ENCODE results near the gene JUNB. TPM values are rescaled to one million over a fixed set of nuclear protein-coding genes. Genes with fewer than 3 reads are reported as not detected.

The JUNB gene
- total and polyA plus RNA-seq, 2 of the 13 experiments (the other 11 are each of a cell fraction or from before 2014, with no cell fraction given) = 7.7 to 8.2 TPM

DNA sequence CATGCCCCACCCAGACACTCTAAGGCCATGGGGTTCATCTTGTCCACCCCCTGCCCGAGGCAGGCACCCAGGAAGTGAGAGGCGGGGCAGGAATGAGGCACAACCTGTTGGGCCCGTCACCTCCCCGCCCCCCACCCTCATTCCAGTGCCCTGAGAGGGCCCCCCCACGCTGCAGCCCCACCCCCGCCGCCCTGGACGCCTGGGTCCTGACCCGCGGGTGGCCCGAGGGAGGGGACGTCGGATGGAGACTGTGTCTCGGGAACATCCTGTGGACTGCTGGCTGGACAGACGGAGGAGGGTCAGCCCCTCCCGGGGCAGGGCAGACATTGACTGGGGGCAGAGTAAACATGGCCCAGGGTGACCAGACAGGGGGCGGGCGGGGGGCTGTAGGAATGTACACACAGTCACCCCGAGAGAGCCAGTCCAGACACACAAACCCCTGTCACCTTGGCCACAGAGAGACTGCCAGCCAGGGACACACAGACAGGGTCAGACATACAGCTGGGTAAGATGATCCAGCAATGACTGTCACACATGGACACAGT lies 7.4 kb upstream of the JUNB start (continued):
- TF ChIP-seq ZNF558 (CRISPR knock-in tag; IDR thresholded peaks at IDR 0.05; ENCODE audit: borderline replicate concordance) (no peak), IKZF4 (CRISPR knock-in tag; IDR thresholded peaks at IDR 0.05; ENCODE audit: borderline replicate concordance, low read depth, not compliant biosample characterization) (no peak), EED (CRISPR knock-in tag; IDR thresholded peaks at IDR 0.05) (no peak), MEIS1 (CRISPR knock-in tag; IDR thresholded peaks at IDR 0.05; ENCODE audit: borderline replicate concordance) (no peak), CC2D1A (CRISPR knock-in tag; IDR thresholded peaks at IDR 0.05) (no peak), ZNF550 (CRISPR knock-in tag; IDR thresholded peaks at IDR 0.05; ENCODE audit: borderline replicate concordance) (no peak), KLF9 (CRISPR knock-in tag; IDR thresholded peaks at IDR 0.05; ENCODE audit: low read depth) (no peak), ZNF768 (CRISPR knock-in tag; IDR thresholded peaks at IDR 0.05) (no peak), ZNF629 (CRISPR knock-in tag; conservative IDR thresholded peaks at IDR 0.05) (no peak), ZNF816 (CRISPR knock-in tag; IDR thresholded peaks at IDR 0.05; ENCODE audit: borderline replicate concordance) (no peak)
- TF ChIP-seq, protein P1, sequence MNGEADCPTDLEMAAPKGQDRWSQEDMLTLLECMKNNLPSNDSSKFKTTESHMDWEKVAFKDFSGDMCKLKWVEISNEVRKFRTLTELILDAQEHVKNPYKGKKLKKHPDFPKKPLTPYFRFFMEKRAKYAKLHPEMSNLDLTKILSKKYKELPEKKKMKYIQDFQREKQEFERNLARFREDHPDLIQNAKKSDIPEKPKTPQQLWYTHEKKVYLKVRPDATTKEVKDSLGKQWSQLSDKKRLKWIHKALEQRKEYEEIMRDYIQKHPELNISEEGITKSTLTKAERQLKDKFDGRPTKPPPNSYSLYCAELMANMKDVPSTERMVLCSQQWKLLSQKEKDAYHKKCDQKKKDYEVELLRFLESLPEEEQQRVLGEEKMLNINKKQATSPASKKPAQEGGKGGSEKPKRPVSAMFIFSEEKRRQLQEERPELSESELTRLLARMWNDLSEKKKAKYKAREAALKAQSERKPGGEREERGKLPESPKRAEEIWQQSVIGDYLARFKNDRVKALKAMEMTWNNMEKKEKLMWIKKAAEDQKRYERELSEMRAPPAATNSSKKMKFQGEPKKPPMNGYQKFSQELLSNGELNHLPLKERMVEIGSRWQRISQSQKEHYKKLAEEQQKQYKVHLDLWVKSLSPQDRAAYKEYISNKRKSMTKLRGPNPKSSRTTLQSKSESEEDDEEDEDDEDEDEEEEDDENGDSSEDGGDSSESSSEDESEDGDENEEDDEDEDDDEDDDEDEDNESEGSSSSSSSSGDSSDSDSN (CRISPR knock-in tag; IDR thresholded peaks at IDR 0.05) = no peak
- TF ChIP-seq, protein P2, sequence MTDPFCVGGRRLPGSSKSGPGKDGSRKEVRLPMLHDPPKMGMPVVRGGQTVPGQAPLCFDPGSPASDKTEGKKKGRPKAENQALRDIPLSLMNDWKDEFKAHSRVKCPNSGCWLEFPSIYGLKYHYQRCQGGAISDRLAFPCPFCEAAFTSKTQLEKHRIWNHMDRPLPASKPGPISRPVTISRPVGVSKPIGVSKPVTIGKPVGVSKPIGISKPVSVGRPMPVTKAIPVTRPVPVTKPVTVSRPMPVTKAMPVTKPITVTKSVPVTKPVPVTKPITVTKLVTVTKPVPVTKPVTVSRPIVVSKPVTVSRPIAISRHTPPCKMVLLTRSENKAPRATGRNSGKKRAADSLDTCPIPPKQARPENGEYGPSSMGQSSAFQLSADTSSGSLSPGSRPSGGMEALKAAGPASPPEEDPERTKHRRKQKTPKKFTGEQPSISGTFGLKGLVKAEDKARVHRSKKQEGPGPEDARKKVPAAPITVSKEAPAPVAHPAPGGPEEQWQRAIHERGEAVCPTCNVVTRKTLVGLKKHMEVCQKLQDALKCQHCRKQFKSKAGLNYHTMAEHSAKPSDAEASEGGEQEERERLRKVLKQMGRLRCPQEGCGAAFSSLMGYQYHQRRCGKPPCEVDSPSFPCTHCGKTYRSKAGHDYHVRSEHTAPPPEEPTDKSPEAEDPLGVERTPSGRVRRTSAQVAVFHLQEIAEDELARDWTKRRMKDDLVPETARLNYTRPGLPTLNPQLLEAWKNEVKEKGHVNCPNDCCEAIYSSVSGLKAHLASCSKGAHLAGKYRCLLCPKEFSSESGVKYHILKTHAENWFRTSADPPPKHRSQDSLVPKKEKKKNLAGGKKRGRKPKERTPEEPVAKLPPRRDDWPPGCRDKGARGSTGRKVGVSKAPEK (CRISPR knock-in tag; IDR thresholded peaks at IDR 0.05; ENCODE audit: borderline replicate concordance) = no peak
- TF ChIP-seq, protein P3, sequence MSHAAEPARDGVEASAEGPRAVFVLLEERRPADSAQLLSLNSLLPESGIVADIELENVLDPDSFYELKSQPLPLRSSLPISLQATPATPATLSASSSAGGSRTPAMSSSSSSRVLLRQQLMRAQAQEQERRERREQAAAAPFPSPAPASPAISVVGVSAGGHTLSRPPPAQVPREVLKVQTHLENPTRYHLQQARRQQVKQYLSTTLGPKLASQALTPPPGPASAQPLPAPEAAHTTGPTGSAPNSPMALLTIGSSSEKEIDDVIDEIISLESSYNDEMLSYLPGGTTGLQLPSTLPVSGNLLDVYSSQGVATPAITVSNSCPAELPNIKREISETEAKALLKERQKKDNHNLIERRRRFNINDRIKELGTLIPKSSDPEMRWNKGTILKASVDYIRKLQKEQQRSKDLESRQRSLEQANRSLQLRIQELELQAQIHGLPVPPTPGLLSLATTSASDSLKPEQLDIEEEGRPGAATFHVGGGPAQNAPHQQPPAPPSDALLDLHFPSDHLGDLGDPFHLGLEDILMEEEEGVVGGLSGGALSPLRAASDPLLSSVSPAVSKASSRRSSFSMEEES (CRISPR knock-in tag; IDR thresholded peaks at IDR 0.05) = no peak
- TF ChIP-seq, protein P4, sequence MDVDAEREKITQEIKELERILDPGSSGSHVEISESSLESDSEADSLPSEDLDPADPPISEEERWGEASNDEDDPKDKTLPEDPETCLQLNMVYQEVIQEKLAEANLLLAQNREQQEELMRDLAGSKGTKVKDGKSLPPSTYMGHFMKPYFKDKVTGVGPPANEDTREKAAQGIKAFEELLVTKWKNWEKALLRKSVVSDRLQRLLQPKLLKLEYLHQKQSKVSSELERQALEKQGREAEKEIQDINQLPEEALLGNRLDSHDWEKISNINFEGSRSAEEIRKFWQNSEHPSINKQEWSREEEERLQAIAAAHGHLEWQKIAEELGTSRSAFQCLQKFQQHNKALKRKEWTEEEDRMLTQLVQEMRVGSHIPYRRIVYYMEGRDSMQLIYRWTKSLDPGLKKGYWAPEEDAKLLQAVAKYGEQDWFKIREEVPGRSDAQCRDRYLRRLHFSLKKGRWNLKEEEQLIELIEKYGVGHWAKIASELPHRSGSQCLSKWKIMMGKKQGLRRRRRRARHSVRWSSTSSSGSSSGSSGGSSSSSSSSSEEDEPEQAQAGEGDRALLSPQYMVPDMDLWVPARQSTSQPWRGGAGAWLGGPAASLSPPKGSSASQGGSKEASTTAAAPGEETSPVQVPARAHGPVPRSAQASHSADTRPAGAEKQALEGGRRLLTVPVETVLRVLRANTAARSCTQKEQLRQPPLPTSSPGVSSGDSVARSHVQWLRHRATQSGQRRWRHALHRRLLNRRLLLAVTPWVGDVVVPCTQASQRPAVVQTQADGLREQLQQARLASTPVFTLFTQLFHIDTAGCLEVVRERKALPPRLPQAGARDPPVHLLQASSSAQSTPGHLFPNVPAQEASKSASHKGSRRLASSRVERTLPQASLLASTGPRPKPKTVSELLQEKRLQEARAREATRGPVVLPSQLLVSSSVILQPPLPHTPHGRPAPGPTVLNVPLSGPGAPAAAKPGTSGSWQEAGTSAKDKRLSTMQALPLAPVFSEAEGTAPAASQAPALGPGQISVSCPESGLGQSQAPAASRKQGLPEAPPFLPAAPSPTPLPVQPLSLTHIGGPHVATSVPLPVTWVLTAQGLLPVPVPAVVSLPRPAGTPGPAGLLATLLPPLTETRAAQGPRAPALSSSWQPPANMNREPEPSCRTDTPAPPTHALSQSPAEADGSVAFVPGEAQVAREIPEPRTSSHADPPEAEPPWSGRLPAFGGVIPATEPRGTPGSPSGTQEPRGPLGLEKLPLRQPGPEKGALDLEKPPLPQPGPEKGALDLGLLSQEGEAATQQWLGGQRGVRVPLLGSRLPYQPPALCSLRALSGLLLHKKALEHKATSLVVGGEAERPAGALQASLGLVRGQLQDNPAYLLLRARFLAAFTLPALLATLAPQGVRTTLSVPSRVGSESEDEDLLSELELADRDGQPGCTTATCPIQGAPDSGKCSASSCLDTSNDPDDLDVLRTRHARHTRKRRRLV (CRISPR knock-in tag; IDR thresholded peaks at IDR 0.05) = no peak

Measured in HepG2 (cell line).